K562 (cell line): Measurements from ENCODE around the gene PCMTD2. TPM values are rescaled to one million over a fixed set of nuclear protein-coding genes. Genes with fewer than 3 reads are reported as not detected.

Source experiments
- ARNT ChIP-seq, 2 experiments: fragments of 450-650 bp; IDR thresholded peaks; 2 replicates each; pipeline ENCODE4 v1.6.1; 2016; ENCODE audit warnings: mild to moderate bottlenecking in 1 of 2
- CBFB ChIP-seq: sonication (generic); formaldehyde crosslinking; IDR thresholded peaks from 2 replicates; pipeline ENCODE4 v1.4.0; 2020; ENCODE audit warnings: mild to moderate bottlenecking, missing genetic modification reagents
- CBX1 ChIP-seq: sonication (generic); IDR thresholded peaks from 2 replicates; pipeline ENCODE4 v1.6.1; 2016; ENCODE audit warnings: antibody characterized with exemption, low read depth, mild to moderate bottlenecking
- CBX2 ChIP-seq: fragments of 200-600 bp; sonication (generic); IDR thresholded peaks from one replicate; pipeline ENCODE4 v1.6.1; 2012; ENCODE audit warnings: mild to moderate bottlenecking, low read length, inconsistent platforms; ENCODE audit not compliant: insufficient read depth, poor library complexity, severe bottlenecking
- CTCF ChIP-seq, 3 experiments: IDR thresholded peaks in 2 of 3; conservative IDR thresholded peaks in 1 of 3; 2 replicates each; pipeline ENCODE4 v1.5.1; 2011 to 2012; ENCODE audit warnings: low read length in 3 of 3, mild to moderate bottlenecking in 3 of 3, control low read depth in 2 of 3, improper control_type of control experiment in 1 of 3, inconsistent platforms in 1 of 3, low read depth in 1 of 3, mixed read lengths in 1 of 3, moderate library complexity in 1 of 3; ENCODE audit not compliant: insufficient read depth in 2 of 3
- E2F4 ChIP-seq: sonication (generic); formaldehyde crosslinking; IDR thresholded peaks from 2 replicates; pipeline ENCODE4 v1.8.0; 2022; ENCODE audit warnings: mild to moderate bottlenecking, low read depth, missing genetic modification reagents
- E4F1 ChIP-seq: fragments of 250-450 bp; sonication (Bioruptor Pico); IDR thresholded peaks from 2 replicates; pipeline ENCODE4 v1.5.0; 2021; ENCODE audit warnings: mild to moderate bottlenecking, borderline replicate concordance
- ETV1 ChIP-seq: fragments of 450-650 bp; conservative IDR thresholded peaks from 2 replicates; pipeline ENCODE4 v1.6.1; 2016; ENCODE audit warnings: missing genetic modification characterization, control low read depth, low read depth, missing compliant biosample characterization
- FUS ChIP-seq: fragments of 200-400 bp; formaldehyde crosslinking; optimal IDR thresholded peaks from 2 replicates; pipeline ENCODE3; 2017; ENCODE audit warnings: low read depth, low read length
- MXD1 ChIP-seq: fragments of 250-450 bp; sonication (Bioruptor Pico); IDR thresholded peaks from 2 replicates; pipeline ENCODE4 v1.8.0; 2021; ENCODE audit warnings: borderline replicate concordance, mild to moderate bottlenecking, moderate library complexity; ENCODE audit not compliant: poor library complexity, severe bottlenecking
- PTTG1 ChIP-seq: fragments of 450-650 bp; IDR thresholded peaks from 2 replicates; pipeline ENCODE4 v1.6.1; 2016; ENCODE audit warnings: low read depth, mild to moderate bottlenecking, missing genetic modification characterization, missing compliant biosample characterization
- SNRNP70 ChIP-seq: fragments of 200-400 bp; formaldehyde crosslinking; optimal IDR thresholded peaks from 2 replicates; pipeline ENCODE3; 2017; ENCODE audit warnings: low read depth, low read length
- SREBF1 ChIP-seq: fragments of 150-350 bp; IDR thresholded peaks from 2 replicates; pipeline ENCODE4 v1.6.1; 2014; ENCODE audit warnings: antibody characterized with exemption, low read depth, low read length, borderline replicate concordance
- U2AF1 ChIP-seq: fragments of 200-400 bp; formaldehyde crosslinking; optimal IDR thresholded peaks from 2 replicates; pipeline ENCODE3; 2017; ENCODE audit warnings: mild to moderate bottlenecking, low read depth, low read length, moderate library complexity
- ZBTB2 ChIP-seq: fragments of 450-650 bp; IDR thresholded peaks from 2 replicates; pipeline ENCODE4 v1.6.1; 2016; ENCODE audit warnings: antibody characterized with exemption
- ZBTB26 ChIP-seq: fragments of 450-650 bp; formaldehyde crosslinking; IDR thresholded peaks from 2 replicates; pipeline ENCODE4 v1.4.0; 2022; ENCODE audit warnings: missing genetic modification characterization
- ZNF766 ChIP-seq: fragments of 200-800 bp; sonication (Bioruptor generic); conservative IDR thresholded peaks from 2 replicates; pipeline ENCODE4 v1.6.1; 2016; ENCODE audit warnings: missing genetic modification characterization, missing compliant biosample characterization
- polyA plus RNA-seq, 8 experiments: library from polyadenylated mRNA; depleted of rRNA in 4 of 8; stranded (reverse) in 5 of 8; unstranded in 3 of 8; fragments of >200 nt; fragmentation: Nextera tagmentation in 2 of 8; fragmentation: Illumina TruSeq in 1 of 8; extraction: Ambion mirVana in 2 of 8; extraction: Trizol in 1 of 8; gene quantifications; 2 replicates each; pipeline versions ENCODE4 v1.2.1 to v1.2.3, GENCODE V29; 2011 to 2014; ENCODE audit warnings: inconsistent platforms in 1 of 8, missing spikeins in 1 of 8
- total RNA-seq, 7 experiments: library from RNA; depleted of rRNA in 6 of 7; stranded (reverse); fragments of >200 nt in 6 of 7; fragmentation: Illumina TruSeq in 2 of 7; extraction: Trizol in 2 of 7; gene quantifications; 2 replicates each; pipeline versions ENCODE4 v1.2.1 to v1.2.3, GENCODE V29; 2011 to 2021; ENCODE audit warnings: low replicate concordance in 1 of 7

PCMTD2 gene
- total and polyA plus RNA-seq, 9 of the 15 experiments (the other 6 are each of a cell fraction or from before 2014, with no cell fraction given): 11.3 to 49.3 (median 28.4) TPM

GRCh38 chr20:64255361-64256281, at the start of gene PCMTD2 (continued):
- TF ChIP-seq FUS (peak; percentile 71), CTCF (IDR thresholded peaks at IDR 0.05 in 2 of 3, conservative IDR thresholded peaks at IDR 0.05 in 1 of 3; ENCODE audit: insufficient read depth in 2 of 3, low read depth in 1 of 3, low read length in 3 of 3) (peak in 1 of 3 experiments; percentile 10; a peak in 1 of 6 replicates), E2F4 (CRISPR knock-in tag) (0 out of 2 replicates have a peak, but pooled peaks have one; percentile 47), CBX1 (peak; percentile 73; the same call in 1 of the 2 replicates), ZBTB26 (CRISPR knock-in tag) (no peak), SREBF1 (no peak), MXD1 (no peak), CBFB (CRISPR knock-in tag) (peak; percentile 58; the same call in 1 of the 2 replicates), CBX2 (no peak), SNRNP70 (no peak), ZBTB2 (peak; percentile 83; the same call in 1 of the 2 replicates), ARNT (IDR thresholded peaks at IDR 0.05) (no peak), PTTG1 (tag) (no peak), U2AF1 (peak; percentile 18), ZNF766 (no peak), ETV1 (tag) (no peak), E4F1 (CRISPR knock-in tag) (no peak)
